DMS153 treated with DMSO at 0.1 percent for 48 hours (cell line): ENCODE data around the gene INSC.
A peak's percentile ranks its signal among the peaks of the same experiment; 100 is the strongest.
"Not testable (repeated sequence)": the region's sequence is repeated elsewhere in the genome, so short reads cannot be mapped to it uniquely, and the experiment has no call there.

ENCODE experiments used
- DNase-seq: peaks from one replicate; lab custom pipeline; 2025; ENCODE audit not compliant: unreplicated experiment; lab: John Stamatoyannopoulos, UW

The INSC gene

GRCh38 chr11:15114501-15115475 lies at the start of gene INSC:
TSS of gene INSC (plus strand) at chr11:15114923. CDS start at chr11:15149175, 34,252 bp downstream.
- no peak for DNase-seq

- not testable (repeated sequence) for DNase-seq
Measured at GRCh38 chr11:15069751-15070150, 45.0 kb upstream of the INSC start.

GRCh38 chr11:15071556-15072255 lies 43.0 kb upstream of the INSC start:
- DNase-seq, result no peak

GRCh38 chr11:15072551-15073143 lies 42.1 kb upstream of the INSC start:
- no peak for DNase-seq

GRCh38 chr11:15073361-15074205 lies 41.1 kb upstream of the INSC start, which contains the start of gene CALCB:
TSS of gene CALCB (plus strand) at chr11:15073593. CDS start at chr11:15074719, 1,126 bp downstream.
- peak; percentile 64 for DNase-seq

- peak; percentile 94 for DNase-seq
Measured at GRCh38 chr11:15074206-15075161, 40.2 kb upstream of the INSC start.

- no peak for DNase-seq
Measured at GRCh38 chr11:15075162-15075526, 39.6 kb upstream of the INSC start.

- no peak for DNase-seq
Measured at GRCh38 chr11:15091175-15091574, 23.5 kb upstream of the INSC start.

- DNase-seq, result peak; percentile 10
Measured at GRCh38 chr11:15091625-15092024, 23.1 kb upstream of the INSC start.

GRCh38 chr11:15093432-15093831 lies 21.3 kb upstream of the INSC start:
- DNase-seq, result no peak

- no peak for DNase-seq
Measured at GRCh38 chr11:15095736-15096228, 18.9 kb upstream of the INSC start.

GRCh38 chr11:15097411-15097810 lies 17.3 kb upstream of the INSC start:
- no peak for DNase-seq

GRCh38 chr11:15099267-15099666 lies 15.5 kb upstream of the INSC start:
- DNase-seq, result no peak

- peak; percentile 22 for DNase-seq
Measured at GRCh38 chr11:15101072-15101709, 13.5 kb upstream of the INSC start.

GRCh38 chr11:15104166-15104565 lies 10.6 kb upstream of the INSC start:
- no peak for DNase-seq

- DNase-seq, result no peak
Measured at GRCh38 chr11:15106201-15106965, 8.3 kb upstream of the INSC start.

- no peak for DNase-seq
Measured at GRCh38 chr11:15107730-15108515, 6.8 kb upstream of the INSC start.
